Stimulated activated CD8-positive, alpha-beta memory T cell treated with anti-CD3 and anti-CD28 coated beads, Interleukin-4, amount 100 ng/mL, for 1 hour (primary cell): ENCODE data around the gene MOB2.

Source experiments
- DNase-seq, 2 donors: peaks; one replicate each; pipeline ENCODE4 v3.0.0-alpha.2; 2020; ENCODE audit warnings: low read depth in 2 of 2, low spot score in 1 of 2

MOB2 gene

DNA sequence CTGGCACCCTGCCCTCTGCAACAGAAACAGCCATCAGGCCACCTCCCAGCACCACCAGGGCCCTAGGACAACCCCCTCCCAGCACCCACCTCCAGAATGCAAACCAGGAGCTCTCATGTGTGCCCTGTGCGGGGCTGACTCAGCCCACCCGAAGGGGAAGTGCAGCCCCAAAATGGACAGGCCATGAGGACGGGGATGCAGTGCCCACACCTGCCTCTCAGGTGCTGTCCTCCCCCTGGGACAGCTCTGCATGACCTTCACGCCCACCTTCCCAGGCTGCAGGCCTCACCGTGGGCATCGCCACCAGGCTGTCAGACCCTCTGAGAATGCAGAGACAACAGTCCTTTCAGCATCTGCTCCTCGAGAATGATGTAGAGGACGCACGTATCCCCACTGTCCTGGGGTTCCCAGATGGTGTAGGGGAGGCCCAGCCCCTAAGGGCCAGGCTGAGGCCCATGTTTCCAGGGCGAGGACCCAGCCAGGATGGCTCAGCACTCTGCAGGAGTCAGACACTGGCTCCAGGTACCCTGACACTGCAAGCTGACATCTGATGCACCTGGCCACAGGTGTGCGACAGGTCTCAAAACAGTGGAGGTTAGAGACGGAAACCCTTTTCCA lies 13.5 kb downstream of the MOB2 start:
- no peak for DNase-seq

- DNase-seq = no peak
Measured at GRCh38 chr11:1472180-1473005, 14.2 kb downstream of the MOB2 start.

DNA sequence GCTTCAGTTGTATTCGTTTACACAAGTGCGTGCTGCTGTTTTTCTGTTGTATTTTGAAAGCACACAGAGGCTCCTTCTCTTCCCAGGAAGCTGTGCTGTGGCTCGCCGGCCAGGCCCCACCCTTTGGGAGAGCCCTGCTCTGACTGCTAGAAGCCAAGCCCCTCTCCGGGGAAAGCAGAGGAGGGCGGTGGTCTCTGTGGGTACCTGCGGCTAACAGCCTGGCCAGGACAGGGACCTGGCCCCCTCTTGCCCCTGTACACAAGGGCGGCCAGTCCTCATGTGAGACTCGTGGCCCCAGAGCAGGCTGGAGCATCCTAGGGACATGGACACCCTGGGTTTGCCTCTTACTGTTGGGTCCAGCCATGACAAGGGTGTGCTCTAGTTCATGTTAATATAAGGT lies 14.8 kb downstream of the MOB2 start:
- no peak for DNase-seq

GRCh38 chr11:1470681-1471611 lies 15.6 kb downstream of the MOB2 start:
- DNase-seq = no peak

DNA sequence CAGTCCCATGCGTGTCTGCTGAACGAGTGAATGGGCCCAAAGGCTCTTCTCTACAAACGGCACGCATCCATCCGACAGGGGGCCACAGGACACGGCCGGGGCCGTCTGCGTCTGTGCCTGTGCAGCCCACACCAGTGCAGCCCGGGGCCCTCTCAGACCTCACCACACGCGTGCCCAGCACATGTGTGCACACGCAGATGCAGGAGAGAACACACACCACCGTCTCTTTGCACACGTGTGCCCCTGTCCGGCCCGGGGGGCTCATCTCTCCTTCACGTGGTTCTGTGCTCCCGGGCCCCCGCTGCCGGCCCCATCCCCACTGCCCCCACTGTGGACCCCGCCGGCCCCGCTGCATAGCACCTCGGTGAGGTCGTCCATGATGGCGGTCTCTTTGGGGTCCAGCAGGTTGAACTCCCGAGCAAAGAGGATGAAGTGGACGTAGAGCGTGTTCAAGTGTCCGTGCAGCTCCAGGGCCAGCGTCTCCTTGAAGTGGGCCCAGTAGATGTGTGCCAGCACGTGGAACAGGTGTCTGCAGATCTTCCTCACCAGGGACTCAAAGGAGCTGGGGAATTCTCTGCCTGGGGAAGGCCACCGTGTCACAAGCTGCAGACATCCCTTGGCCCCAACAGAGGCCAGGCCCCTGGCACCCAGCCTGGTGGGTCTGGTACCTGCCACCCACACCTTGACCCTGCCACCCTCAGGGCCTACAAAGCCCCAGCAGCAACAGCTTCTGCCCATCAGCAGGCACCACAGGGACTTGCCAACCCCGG lies 16.5 kb downstream of the MOB2 start:
- DNase-seq = no peak

- no peak for DNase-seq
Measured at GRCh38 chr11:1469287-1469910, 17.2 kb downstream of the MOB2 start.

DNA sequence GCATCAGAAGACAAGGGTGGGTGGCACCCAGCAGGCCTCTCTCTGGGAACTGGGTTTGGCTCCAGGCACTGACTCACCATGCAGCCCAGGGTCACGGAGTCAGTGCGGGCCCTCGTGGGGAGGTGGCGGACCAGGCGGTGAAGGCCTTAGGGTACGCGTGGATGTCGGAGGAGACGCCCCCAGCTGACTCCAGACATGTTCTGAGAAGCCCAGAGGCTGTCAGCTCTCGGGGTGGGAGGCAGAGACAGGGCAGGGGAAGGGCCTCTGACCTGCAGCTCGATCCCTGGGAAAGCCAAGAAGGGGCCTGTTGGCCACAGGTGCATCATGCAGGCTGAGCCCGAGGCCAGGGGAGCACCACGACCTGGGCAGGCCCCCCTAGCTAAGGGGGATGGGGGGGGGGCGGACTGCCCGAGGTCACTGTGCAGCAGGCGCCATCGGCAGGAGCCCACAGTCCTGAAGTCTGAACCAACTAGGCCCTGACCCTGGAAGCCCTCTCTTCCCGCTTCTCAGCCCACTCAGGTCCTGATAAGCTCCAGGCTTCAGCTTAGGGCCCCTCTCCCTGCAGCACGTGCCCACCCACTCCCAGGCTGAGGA lies 18.0 kb downstream of the MOB2 start:
- DNase-seq = no peak

- no peak for DNase-seq
Measured at GRCh38 chr11:1468002-1468401, 18.6 kb downstream of the MOB2 start.

- DNase-seq = no peak
Measured at GRCh38 chr11:1467270-1467669, 19.3 kb downstream of the MOB2 start.

GRCh38 chr11:1466784-1467183 lies 19.8 kb downstream of the MOB2 start:
- no peak for DNase-seq

DNA sequence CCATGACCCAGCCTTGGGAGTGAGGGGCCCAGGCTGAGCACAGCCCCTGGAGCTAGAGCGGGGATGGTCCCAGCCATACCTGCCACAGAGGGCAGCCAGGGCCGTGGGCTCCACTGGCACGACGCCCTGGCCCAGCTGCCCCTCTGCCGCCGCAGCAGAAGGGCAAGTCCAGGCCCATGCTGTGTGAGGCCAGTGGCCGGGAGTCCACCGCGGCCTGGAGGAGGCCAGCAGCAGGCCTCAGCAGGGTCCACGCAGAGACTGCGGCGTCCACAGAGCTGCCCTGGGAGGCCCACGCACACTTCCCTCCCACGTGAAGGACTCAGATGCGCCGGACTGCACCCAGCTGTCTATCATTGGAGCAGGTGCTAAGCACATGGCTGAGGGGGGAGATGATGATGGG lies 23.5 kb downstream of the MOB2 start:
- no peak for DNase-seq

DNA sequence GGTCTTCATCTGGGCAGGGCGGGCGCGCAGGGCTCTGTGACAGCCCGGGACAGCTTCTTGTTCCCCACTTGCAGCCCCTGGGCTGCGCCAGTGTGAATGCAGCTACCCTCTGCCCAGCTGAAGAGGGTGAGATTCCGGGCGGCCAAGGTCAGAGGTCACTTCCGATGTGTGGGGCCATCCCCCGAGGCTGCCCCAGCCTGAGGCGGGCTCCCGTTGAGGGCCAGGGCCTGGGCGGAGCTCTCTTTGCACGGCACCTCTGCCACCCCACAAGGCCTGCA lies 23.9 kb downstream of the MOB2 start:
- DNase-seq = no peak

DNA sequence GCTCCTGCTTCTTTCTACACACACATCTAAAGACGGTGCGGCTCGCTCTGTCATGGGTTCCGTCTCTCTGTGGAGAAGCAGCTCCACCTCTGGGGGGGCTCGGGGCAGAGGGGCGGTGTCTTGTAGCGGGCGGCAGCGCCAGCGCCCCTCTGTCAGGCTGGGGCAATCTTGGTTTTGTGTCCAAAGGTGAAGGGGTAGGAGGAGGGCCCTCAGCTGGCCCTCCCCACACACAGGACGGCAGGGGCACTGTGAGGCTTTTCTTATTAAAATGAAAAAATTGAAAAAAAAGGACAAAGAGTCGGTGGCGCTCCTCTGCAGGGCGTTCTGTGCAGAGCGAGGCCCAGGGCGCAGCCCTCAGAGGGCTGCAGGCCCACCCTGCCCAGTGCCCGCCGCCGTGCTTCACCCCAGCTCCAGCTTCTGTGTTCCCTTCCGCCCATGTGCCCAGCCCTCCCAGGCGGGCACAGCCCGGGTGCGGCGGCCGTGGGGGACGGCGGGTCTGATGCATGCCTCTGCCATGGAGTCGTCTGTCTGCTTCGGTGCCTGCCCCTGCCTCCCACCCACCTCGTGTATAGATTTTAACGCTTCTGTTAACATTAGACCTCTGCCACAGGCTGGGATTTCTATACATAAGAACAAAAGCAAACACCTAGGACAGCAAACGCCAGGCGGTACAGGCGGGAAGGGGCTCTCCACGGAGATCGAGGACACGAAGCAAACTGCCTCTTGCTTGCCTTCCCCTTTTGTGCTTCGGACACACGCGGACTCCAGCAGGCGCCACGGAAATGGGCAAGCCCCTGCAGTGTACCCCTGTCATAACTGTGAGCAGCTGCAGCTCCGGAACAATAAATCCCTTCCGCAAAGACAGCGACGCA lies 24.5 kb downstream of the MOB2 start:
- no peak for DNase-seq

DNA sequence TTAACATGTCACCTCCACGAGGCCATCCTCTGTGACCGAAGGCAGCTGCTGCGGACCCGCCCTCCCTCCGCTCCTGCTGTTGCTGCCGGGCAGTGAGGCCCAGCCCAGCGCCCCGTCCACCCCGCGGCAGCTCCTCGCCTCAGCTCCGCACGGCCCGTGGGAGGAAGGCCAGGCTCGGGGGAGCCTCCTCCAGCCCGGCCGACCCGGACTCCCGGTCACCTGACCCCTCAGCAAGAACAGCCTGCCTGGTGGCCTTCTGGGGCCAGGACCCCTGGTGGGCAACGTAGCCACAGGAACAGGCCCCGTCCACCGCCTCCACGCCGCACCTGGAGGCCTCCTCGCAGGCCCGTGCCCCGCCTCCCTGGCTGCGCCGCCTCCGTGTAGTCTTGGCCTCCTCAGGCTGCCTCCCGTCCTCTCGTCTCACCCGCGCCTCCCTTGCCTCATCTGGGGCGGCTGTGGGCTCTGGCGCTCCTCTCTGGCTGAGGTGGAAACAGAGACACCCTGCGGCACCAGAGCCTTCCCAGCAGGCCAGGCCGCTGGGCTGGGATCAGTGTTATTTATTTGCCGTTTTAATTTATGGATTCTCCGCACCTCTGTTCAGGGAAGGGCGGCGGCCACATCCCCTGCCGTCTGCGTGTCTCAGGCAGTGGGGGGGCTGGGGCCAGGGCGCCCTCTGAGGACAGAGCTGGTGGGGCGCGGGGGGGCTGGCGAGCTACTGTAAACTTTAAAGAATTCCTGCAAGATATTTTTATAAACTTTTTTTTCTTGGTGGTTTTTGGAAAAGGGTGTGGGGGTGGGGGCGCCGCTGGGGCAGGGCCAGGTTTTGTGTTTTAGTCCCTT lies 25.4 kb downstream of the MOB2 start:
- DNase-seq = no peak

- no peak for DNase-seq
Measured at GRCh38 chr11:1460396-1460985, 26.1 kb downstream of the MOB2 start.

DNA sequence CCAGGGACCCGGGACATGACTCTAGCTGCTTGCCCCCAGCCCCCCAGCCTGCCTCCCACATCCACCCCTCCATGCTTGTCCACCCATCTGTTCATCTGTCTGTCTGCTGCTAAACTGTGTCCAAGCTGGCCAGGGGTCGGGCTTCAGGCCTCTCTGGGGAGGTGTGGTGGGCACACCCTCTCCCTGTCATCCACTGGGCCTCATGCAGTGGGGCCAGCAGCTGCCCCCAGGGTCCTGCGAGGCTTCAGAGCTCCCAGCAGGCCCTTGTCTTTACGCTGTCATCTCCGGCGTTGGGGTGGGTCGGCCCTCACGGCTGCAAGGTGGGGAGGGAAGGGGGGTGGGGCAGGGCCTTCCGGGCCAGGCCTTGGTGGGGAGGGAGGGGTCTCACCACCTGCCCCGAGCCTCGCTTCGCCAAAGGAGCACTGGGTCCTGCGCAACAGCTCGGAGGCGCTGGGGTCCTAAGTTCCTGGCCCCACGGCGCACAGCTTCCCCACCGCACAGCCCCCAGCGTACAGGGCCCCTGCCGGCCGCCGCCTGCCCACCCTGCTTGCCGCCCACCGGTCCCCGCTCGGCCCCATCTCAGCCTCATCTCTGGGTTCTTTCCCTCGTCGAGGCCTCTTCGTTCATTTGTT lies 26.7 kb downstream of the MOB2 start:
- DNase-seq = no peak

DNA sequence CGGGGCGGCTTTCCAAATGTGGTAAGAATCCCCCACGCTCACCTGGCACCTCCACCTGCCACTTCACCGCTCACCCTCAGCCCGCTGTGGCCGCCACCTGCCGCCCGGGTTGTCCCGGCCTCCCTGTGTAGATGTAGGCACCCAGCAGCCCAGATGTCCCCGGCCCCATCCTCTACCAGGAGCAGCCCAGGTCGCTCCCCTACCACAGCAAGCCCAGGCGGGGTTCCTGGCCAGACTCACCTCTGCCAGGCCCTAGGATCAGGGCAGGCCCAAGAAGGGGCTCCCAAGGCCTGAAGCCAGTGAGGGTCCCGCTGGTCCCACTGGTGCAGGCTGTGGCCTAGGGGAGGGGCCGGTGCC lies 27.4 kb downstream of the MOB2 start:
- DNase-seq = no peak
